K562 (cell line): ENCODE measurements around the gene TOX3. TPM values are rescaled to one million over a fixed set of nuclear protein-coding genes. Genes with fewer than 3 reads are reported as not detected.

Source experiments
- ATAC-seq: fragments of 200-7000 bp; cut with Tn5 transposase; 3 replicates; pipeline ENCODE4 v1.9.1; 2020; ENCODE audit warnings: moderate library complexity
- BruUV-seq: library from RNA; stranded (reverse); fragments of 400-500 nt; replicated peaks from 2 replicates; lab custom pipeline; 2021; lab: Mats Ljungman, UMichigan
- CTCF ChIA-PET: fragments of 300-600 bp; formaldehyde crosslinking; extraction: SDS; loops from one replicate; lab custom pipeline; 2021; ENCODE audit warnings: low intra/inter-chr PET ratio; lab: Yijun Ruan, JAX
- POLR2A ChIA-PET: fragments of 300-600, 350-650 bp; sonication (Branson Sonifier 250); formaldehyde crosslinking; extraction: SDS; loops from one replicate; lab custom pipeline; 2021; ENCODE audit warnings: antibody characterized with exemption, inconsistent platforms; lab: Yijun Ruan, JAX
- DNase-seq, 4 experiments: peaks; one replicate each; pipeline versions ENCODE4 v3.0.0 to v3.0.0-alpha.2; 2011 to 2018; ENCODE audit warnings: low spot score in 3 of 4, mixed read lengths in 3 of 4; ENCODE audit errors: extremely low read depth in 1 of 4
- FAIRE-seq: peaks from 2 replicates; lab custom pipeline; 2011; peaks lifted over from hg19 to GRCh38; lab: Jason Lieb, UNC
- H2AFZ ChIP-seq: 2 replicates; pipeline ENCODE4 v1.6.0; 2011; ENCODE audit warnings: low read depth, low read length, control low read depth, inconsistent platforms
- H3K27ac ChIP-seq: fragments of 200-600 bp; 3 replicates; pipeline ENCODE4 v1.8.0; 2011; ENCODE audit warnings: low read depth, mild to moderate bottlenecking, control low read depth, inconsistent platforms, low read length, moderate library complexity, mixed read lengths; ENCODE audit errors: extremely low read depth
- H3K27me3 ChIP-seq, 2 experiments: fragments of 300-600 bp in 1 of 2; 2 replicates in 1 of 2; 3 replicates in 1 of 2; pipeline versions ENCODE4 v1.6.0 to v1.8.0; 2011; ENCODE audit warnings: inconsistent platforms in 2 of 2, low read length in 2 of 2, mild to moderate bottlenecking in 1 of 2, mixed read lengths in 1 of 2, moderate library complexity in 1 of 2; ENCODE audit not compliant: control insufficient read depth in 2 of 2, insufficient read depth in 2 of 2
- H3K36me3 ChIP-seq: fragments of 300-600 bp; 3 replicates; pipeline ENCODE4 v1.8.0; 2011; ENCODE audit warnings: mild to moderate bottlenecking, low read length, inconsistent platforms; ENCODE audit not compliant: control insufficient read depth, insufficient read depth
- H3K4me1 ChIP-seq, 2 experiments: fragments of 200-600 bp in 1 of 2; replicated peaks in 1 of 2; 2 replicates in 1 of 2; 3 replicates in 1 of 2; pipeline versions ENCODE4 v1.5.1 to v1.8.0; 2011; ENCODE audit warnings: inconsistent platforms in 2 of 2, low read length in 2 of 2, mild to moderate bottlenecking in 1 of 2, mixed read lengths in 1 of 2, moderate library complexity in 1 of 2; ENCODE audit not compliant: control insufficient read depth in 2 of 2, insufficient read depth in 2 of 2
- H3K4me2 ChIP-seq: 2 replicates; pipeline ENCODE4 v1.6.1; 2011; ENCODE audit warnings: low read length, control low read depth, inconsistent platforms, mixed read lengths; ENCODE audit not compliant: insufficient read depth
- H3K4me3 ChIP-seq: fragments of 200-600 bp; sonication (generic), shearing (Covaris generic); 2 replicates; pipeline ENCODE4 v1.5.1; 2016; ENCODE audit warnings: control low read depth, inconsistent platforms
- H3K79me2 ChIP-seq: fragments of 200-600 bp; 3 replicates; pipeline ENCODE4 v1.8.0; 2011; ENCODE audit warnings: low read length, inconsistent platforms; ENCODE audit not compliant: control insufficient read depth, insufficient read depth
- H3K9ac ChIP-seq, 2 experiments: 2 replicates each; pipeline versions ENCODE4 v1.6.0 to v1.6.1; 2011; ENCODE audit warnings: low read depth in 2 of 2, low read length in 2 of 2, control low read depth in 1 of 2, inconsistent platforms in 1 of 2, mild to moderate bottlenecking in 1 of 2, mixed read lengths in 1 of 2; ENCODE audit not compliant: insufficient read depth in 1 of 2
- H3K9me1 ChIP-seq: one replicate; pipeline ENCODE4 v1.6.0; 2011; ENCODE audit warnings: inconsistent platforms, mild to moderate bottlenecking, low read length, moderate library complexity; ENCODE audit not compliant: control insufficient read depth, insufficient read depth
- H3K9me3 ChIP-seq: replicated peaks from 2 replicates; pipeline ENCODE4 v1.5.1; 2011; ENCODE audit warnings: low read depth, low read length, inconsistent platforms; ENCODE audit not compliant: control insufficient read depth, insufficient read depth
- H4K20me1 ChIP-seq: replicated peaks from 2 replicates; pipeline ENCODE4 v1.6.1; 2011; ENCODE audit warnings: low read length, inconsistent platforms, mixed read lengths; ENCODE audit not compliant: control insufficient read depth, insufficient read depth
- CBX8 ChIP-seq: fragments of 200-600 bp; sonication (generic); IDR thresholded peaks from 2 replicates; pipeline ENCODE4 v1.6.1; 2012; ENCODE audit warnings: borderline replicate concordance, mixed run types, low read depth, mild to moderate bottlenecking, moderate library complexity, mixed read lengths, low read length, control low read depth, inconsistent platforms; ENCODE audit not compliant: poor library complexity, severe bottlenecking; ENCODE audit errors: extremely low read depth
- FOXJ3 ChIP-seq: sonication (generic); formaldehyde crosslinking; IDR thresholded peaks from 2 replicates; pipeline ENCODE4 v1.4.0; 2020; ENCODE audit warnings: mild to moderate bottlenecking, missing genetic modification reagents
- JUNB ChIP-seq: fragments of 450-650 bp; formaldehyde crosslinking; conservative IDR thresholded peaks from 2 replicates; pipeline ENCODE4 v1.4.0; 2020; ENCODE audit warnings: mild to moderate bottlenecking
- MBD2 ChIP-seq: sonication (generic); IDR thresholded peaks from 2 replicates; pipeline ENCODE4 v1.6.1; 2016; ENCODE audit warnings: low read depth, borderline replicate concordance
- PHB ChIP-seq: fragments of 250-450 bp; sonication (Bioruptor Pico); IDR thresholded peaks from 2 replicates; pipeline ENCODE4 v1.5.0; 2021
- STAT6 ChIP-seq: sonication (generic); formaldehyde crosslinking; IDR thresholded peaks from 2 replicates; pipeline ENCODE4 v1.8.1; 2023; ENCODE audit warnings: mild to moderate bottlenecking, missing genetic modification reagents
- U2AF2 ChIP-seq: fragments of 200-400 bp; formaldehyde crosslinking; optimal IDR thresholded peaks from 2 replicates; pipeline ENCODE3; 2017; ENCODE audit warnings: low read depth, mild to moderate bottlenecking, low read length
- ZBTB26 ChIP-seq: fragments of 450-650 bp; formaldehyde crosslinking; IDR thresholded peaks from 2 replicates; pipeline ENCODE4 v1.4.0; 2022; ENCODE audit warnings: missing genetic modification characterization
- ZBTB34 ChIP-seq: fragments of 250-450 bp; sonication (Bioruptor Pico); IDR thresholded peaks from 2 replicates; pipeline ENCODE4 v1.8.0; 2021; ENCODE audit warnings: mild to moderate bottlenecking, moderate library complexity
- ZNF124 ChIP-seq: sonication (generic); formaldehyde crosslinking; IDR thresholded peaks from 2 replicates; pipeline ENCODE4 v1.8.1; 2022; ENCODE audit warnings: missing genetic modification reagents
- ZNF655 ChIP-seq: fragments of 250-450 bp; sonication (Bioruptor Pico); IDR thresholded peaks from 2 replicates; pipeline ENCODE4 v1.5.0; 2021
- in situ Hi-C: fragments of 300-500 bp; cut with MboI; formaldehyde crosslinking; loops from 4 replicates; pipeline ENCODE4 v1.15.0; 2018; ENCODE audit warnings: inconsistent platforms, mixed read lengths
- intact Hi-C: fragments of 100-400 bp; cut with micrococcal nuclease; formaldehyde crosslinking; loops from 2 replicates; pipeline ENCODE4 v1.14.2; 2022
- polyA plus RNA-seq, 8 experiments: library from polyadenylated mRNA; depleted of rRNA in 4 of 8; stranded (reverse) in 5 of 8; unstranded in 3 of 8; fragments of >200 nt; fragmentation: Nextera tagmentation in 2 of 8; fragmentation: Illumina TruSeq in 1 of 8; extraction: Ambion mirVana in 2 of 8; extraction: Trizol in 1 of 8; gene quantifications; 2 replicates each; pipeline versions ENCODE4 v1.2.1 to v1.2.3, GENCODE V29; 2011 to 2014; ENCODE audit warnings: inconsistent platforms in 1 of 8, missing spikeins in 1 of 8
- total RNA-seq, 7 experiments: library from RNA; depleted of rRNA in 6 of 7; stranded (reverse); fragments of >200 nt in 6 of 7; fragmentation: Illumina TruSeq in 2 of 7; extraction: Trizol in 2 of 7; gene quantifications; 2 replicates each; pipeline versions ENCODE4 v1.2.1 to v1.2.3, GENCODE V29; 2011 to 2021; ENCODE audit warnings: low replicate concordance in 1 of 7

Gene TOX3
- total and polyA plus RNA-seq, 9 of the 15 experiments (the other 6 are each of a cell fraction or from before 2014, with no cell fraction given) = not detected

GRCh38 chr16:52462816-52463215 is 84.1 kb downstream of the TOX3 start:
- ChIA-PET CTCF (interaction anchor here (0.7 kb wide), 1 partner anchor 10 kb away, joined by 3 read pairs; no protein-coding TSS in a partner anchor), POLR2A (no interaction called here)
- H4K20me1 ChIP-seq = no peaks in the 10 kb centered on the region
- no peak overlapping the region for H2AFZ ChIP-seq
- H3K4me2 ChIP-seq = no peak overlapping the region
- no TSS peak for BruUV-seq
- H3K9me1 ChIP-seq = no peaks in the 10 kb centered on the region
- H3K27ac ChIP-seq = no peak overlapping the region
- H3K4me3 ChIP-seq = no peak overlapping the region
- no peaks in the 10 kb centered on the region; the same call in 1 of the 2 replicates for H3K9me3 ChIP-seq
- no peaks in the 10 kb centered on the region for H3K36me3 ChIP-seq
- H3K27me3 ChIP-seq = no peaks in the 10 kb centered on the region
- FAIRE-seq (no peak), DNase-seq (no peak), ATAC-seq (no peak)
- H3K4me1 ChIP-seq = no peaks in the 10 kb centered on the region
- H3K9ac ChIP-seq = no peak overlapping the region
- in situ Hi-C loops (no loop called here), intact Hi-C loops (no loop called here)
- TF ChIP-seq CBX8 (no peak), ZBTB26 (no peak), PHB (CRISPR knock-in tag) (no peak), MBD2 (no peak), ZBTB34 (CRISPR knock-in tag) (no peak), JUNB (CRISPR knock-in tag) (no peak), ZNF124 (CRISPR knock-in tag) (no peak), ZNF655 (CRISPR knock-in tag) (no peak), STAT6 (CRISPR knock-in tag) (no peak), FOXJ3 (CRISPR knock-in tag) (no peak), U2AF2 (no peak)
- H3K79me2 ChIP-seq = no peaks in the 10 kb centered on the region
